HCT116 (cell line): ENCODE data around the gene ERG. TPM values are rescaled to one million over a fixed set of nuclear protein-coding genes. Genes with fewer than 3 reads are reported as not detected.

ENCODE experiments used
- ATAC-seq: fragments of 200-7000 bp; cut with Tn5 transposase; 2 replicates; pipeline ENCODE4 v1.9.1; 2020; ENCODE audit warnings: mild to moderate bottlenecking, moderate library complexity
- BruUV-seq: library from RNA; stranded (reverse); fragments of 400-500 nt; replicated peaks from 2 replicates; lab custom pipeline; 2021; lab: Mats Ljungman, UMichigan
- CTCF ChIA-PET: fragments of 300-600 bp; sonication (Branson Sonifier 250); formaldehyde crosslinking; loops from one replicate; lab custom pipeline; 2021; ENCODE audit warnings: antibody characterized with exemption; lab: Charles Lee
- POLR2A ChIA-PET: fragments of 300-600, 350-600 bp; sonication (Branson Sonifier 250); formaldehyde crosslinking; loops from one replicate; lab custom pipeline; 2021; ENCODE audit warnings: antibody characterized with exemption; lab: Charles Lee
- RAD21 ChIA-PET, 2 experiments: fragments of 300-600 bp; sonication (Branson Sonifier 250); formaldehyde crosslinking; loops; one replicate each; lab custom pipeline; 2023; ENCODE audit warnings: low total read pairs in 2 of 2; ENCODE audit not compliant: uncharacterized antibody in 2 of 2, unreplicated experiment in 2 of 2, low non-redundant PET in 1 of 2; lab: Charles Lee
- DNase-seq: peaks from one replicate; pipeline ENCODE4 v3.0.0-alpha.2; 2010; ENCODE audit warnings: low read depth, low spot score
- H2AFZ ChIP-seq: fragments of 200-600 bp; shearing (Covaris generic), sonication (generic); 2 replicates; pipeline ENCODE4 v1.6.1; 2017; ENCODE audit warnings: low read depth, mixed run types, mixed read lengths, antibody characterized with exemption, low read length; ENCODE audit not compliant: poor library complexity, severe bottlenecking
- H3K27ac ChIP-seq: 2 replicates; pipeline ENCODE4 v1.5.1; 2012; ENCODE audit warnings: low read depth, low read length
- H3K27me3 ChIP-seq: fragments of 200-600 bp; sonication (generic); 2 replicates; pipeline ENCODE4 v1.6.1; 2016; ENCODE audit warnings: mixed run types, low read length, mixed read lengths; ENCODE audit not compliant: insufficient read depth
- H3K36me3 ChIP-seq, 2 experiments: fragments of 200-500 bp in 1 of 2; fragments of 200-600 bp in 1 of 2; sonication (Bioruptor generic) in 1 of 2; sonication (generic) in 1 of 2; 2 replicates each; pipeline versions ENCODE4 v1.5.1 to v1.6.1; 2014 to 2016; ENCODE audit warnings: low read length in 2 of 2, inconsistent platforms in 1 of 2, mixed read lengths in 1 of 2, mixed run types in 1 of 2; ENCODE audit not compliant: insufficient read depth in 2 of 2, control insufficient read depth in 1 of 2
- H3K4me1 ChIP-seq, 2 experiments: fragments of 200-600 bp in 1 of 2; sonication (generic) in 1 of 2; 2 replicates each; pipeline versions ENCODE4 v1.5.1 to v1.6.1; 2012 to 2017; ENCODE audit warnings: low read length in 2 of 2, inconsistent platforms in 1 of 2, mild to moderate bottlenecking in 1 of 2, mixed read lengths in 1 of 2, mixed run types in 1 of 2, moderate library complexity in 1 of 2; ENCODE audit not compliant: insufficient read depth in 2 of 2, control insufficient read depth in 1 of 2
- H3K4me2 ChIP-seq: fragments of 200-600 bp; sonication (generic); 2 replicates; pipeline ENCODE4 v1.6.1; 2017; ENCODE audit warnings: mixed run types, low read length, mixed read lengths
- H3K4me3 ChIP-seq, 2 experiments: fragments of 200-600 bp in 1 of 2; sonication (generic) in 1 of 2; replicated peaks in 1 of 2; 2 replicates each; pipeline ENCODE4 v1.5.1; 2011 to 2016; ENCODE audit warnings: low read length in 2 of 2, control low read depth in 1 of 2, low read depth in 1 of 2, mild to moderate bottlenecking in 1 of 2, mixed read lengths in 1 of 2, mixed run types in 1 of 2
- H3K79me2 ChIP-seq: fragments of 200-600 bp; sonication (generic); 2 replicates; pipeline ENCODE4 v1.6.1; 2017; ENCODE audit warnings: mild to moderate bottlenecking, mixed run types, low read length, moderate library complexity, mixed read lengths; ENCODE audit not compliant: insufficient read depth
- H3K9ac ChIP-seq: fragments of 200-600 bp; sonication (generic); 2 replicates; pipeline ENCODE4 v1.6.1; 2016; ENCODE audit warnings: low read length, mixed read lengths
- H3K9me2 ChIP-seq: fragments of 200-600 bp; sonication (generic), shearing (Covaris generic); 2 replicates; pipeline ENCODE4 v1.6.1; 2017; ENCODE audit warnings: mixed run types, mild to moderate bottlenecking, moderate library complexity; ENCODE audit not compliant: insufficient read depth
- H3K9me3 ChIP-seq, 2 experiments: fragments of 200-500 bp in 1 of 2; fragments of 200-600 bp in 1 of 2; sonication (Bioruptor generic) in 1 of 2; sonication (generic) in 1 of 2; 2 replicates each; pipeline ENCODE4 v1.6.1; 2014 to 2017; ENCODE audit warnings: low read length in 2 of 2, mixed read lengths in 2 of 2, inconsistent platforms in 1 of 2, low read depth in 1 of 2, mild to moderate bottlenecking in 1 of 2, mixed run types in 1 of 2, moderate library complexity in 1 of 2; ENCODE audit not compliant: control insufficient read depth in 1 of 2, insufficient read depth in 1 of 2
- H4K20me1 ChIP-seq: fragments of 200-600 bp; sonication (generic), shearing (Covaris generic); 2 replicates; pipeline ENCODE4 v1.6.1; 2017; ENCODE audit warnings: mixed run types, mild to moderate bottlenecking, moderate library complexity; ENCODE audit not compliant: insufficient read depth
- ATF3 ChIP-seq: IDR thresholded peaks from 2 replicates; pipeline ENCODE4 v1.6.1; 2012
- CBX3 ChIP-seq: IDR thresholded peaks from 2 replicates; pipeline ENCODE4 v1.6.1; 2012; ENCODE audit warnings: low read depth
- CTCF ChIP-seq, 3 experiments: fragments of 200-600 bp in 1 of 3; sonication (generic) in 1 of 3; IDR thresholded peaks in 2 of 3; conservative IDR thresholded peaks in 1 of 3; 2 replicates each; pipeline ENCODE4 v1.5.1; 2012 to 2017; ENCODE audit warnings: low read depth in 2 of 3, low read length in 2 of 3, antibody characterized with exemption in 1 of 3, borderline replicate concordance in 1 of 3, control low read depth in 1 of 3, mild to moderate bottlenecking in 1 of 3, mixed read lengths in 1 of 3, mixed run types in 1 of 3, moderate library complexity in 1 of 3; ENCODE audit not compliant: insufficient read depth in 1 of 3
- ELF1 ChIP-seq: IDR thresholded peaks from 2 replicates; pipeline ENCODE4 v1.6.1; 2012; ENCODE audit warnings: low read depth, borderline replicate concordance
- EZH2phosphoT487 ChIP-seq: fragments of 200-600 bp; IDR thresholded peaks from 2 replicates; pipeline ENCODE4 v1.6.1; 2018; ENCODE audit warnings: antibody characterized with exemption, borderline replicate concordance
- MAX ChIP-seq: IDR thresholded peaks from 2 replicates; pipeline ENCODE4 v1.6.1; 2012
- SIN3A ChIP-seq: IDR thresholded peaks from 2 replicates; pipeline ENCODE4 v1.6.1; 2012; ENCODE audit warnings: low read depth
- YY1 ChIP-seq: IDR thresholded peaks from 2 replicates; pipeline ENCODE4 v1.6.1; 2011; ENCODE audit warnings: low read length, low read depth, moderate library complexity, mild to moderate bottlenecking; ENCODE audit not compliant: insufficient replicate concordance; ENCODE audit errors: extremely low read depth
- ZNF274 ChIP-seq: fragments of 200-500 bp; sonication (Bioruptor generic); IDR thresholded peaks from 2 replicates; pipeline ENCODE4 v1.6.1; 2014; ENCODE audit warnings: mild to moderate bottlenecking, low read depth, low read length, inconsistent platforms
- intact Hi-C: fragments of 100-400 bp; cut with micrococcal nuclease; formaldehyde crosslinking; loops from 2 replicates; pipeline ENCODE4 v1.10.0; 2022
- total RNA-seq: library from RNA; stranded (reverse); gene quantifications from one replicate; pipeline ENCODE4 v1.2.1, GENCODE V29; 2021; ENCODE audit not compliant: unreplicated experiment

ERG gene
- total RNA-seq, 1 experiment from 2014 or later: 0.17 TPM

GRCh38 chr21:38367646-38368045, 130.6 kb downstream of the ERG start:
- ATAC-seq: no peak
- H2AFZ ChIP-seq: no peak overlapping the region
- no peaks in the 10 kb centered on the region for H3K4me1 ChIP-seq
- H3K79me2 ChIP-seq: no peaks in the 10 kb centered on the region
- ChIA-PET CTCF (no interaction called here), RAD21 (no interaction called here), POLR2A (no interaction called here)
- TF ChIP-seq SIN3A (no peak), EZH2phosphoT487 (no peak), CTCF (IDR thresholded peaks at IDR 0.05 in 2 of 3, conservative IDR thresholded peaks at IDR 0.05 in 1 of 3; ENCODE audit: borderline replicate concordance in 1 of 3, insufficient read depth in 1 of 3, low read depth in 2 of 3, low read length in 2 of 3) (no peak), CBX3 (no peak), ZNF274 (no peak), MAX (no peak), YY1 (no peak), ATF3 (no peak), ELF1 (no peak)
- H4K20me1 ChIP-seq: no peaks in the 10 kb centered on the region
- H3K9me3 ChIP-seq: no peaks in the 10 kb centered on the region
- no peak overlapping the region for H3K9ac ChIP-seq
- no peak overlapping the region for H3K4me2 ChIP-seq
- DNase-seq: no peak
- intact Hi-C loops: no loop called here
- H3K9me2 ChIP-seq: no peaks in the 10 kb centered on the region
- H3K4me3 ChIP-seq: no peak overlapping the region
- BruUV-seq: no TSS peak
- no peak overlapping the region for H3K27ac ChIP-seq
- no peaks in the 10 kb centered on the region; the same call in 1 of the 2 replicates for H3K27me3 ChIP-seq
- no peaks in the 10 kb centered on the region for H3K36me3 ChIP-seq
